Right lobe of liver (tissue), 6 donors: ENCODE results near the gene CYFIP1. TPM values are rescaled to one million over a fixed set of nuclear protein-coding genes. Genes with fewer than 3 reads are reported as not detected.

Experiments used
- ATAC-seq, 4 donors: fragments of 200-7000 bp; cut with Tn5 transposase; one replicate each; pipeline ENCODE4 v1.9.1; 2020; ENCODE audit warnings: mild to moderate bottlenecking in 4 of 4, moderate library complexity in 4 of 4
- DNase-seq, 3 donors: peaks; one replicate each; pipeline ENCODE4 v3.0.0-alpha.2; 2020
- H3K27ac ChIP-seq, 3 donors: fragments of 200-600 bp; one replicate each; pipeline ENCODE4 v1.8.0; 2022
- H3K27me3 ChIP-seq, 2 donors: fragments of 200-600 bp; one replicate each; pipeline ENCODE4 v1.8.0; 2022
- H3K36me3 ChIP-seq, 4 donors: fragments of 200-600 bp; sonication (generic) in 1 of 4; one replicate each; pipeline versions ENCODE4 v1.5.1 to v1.8.0; 2017 to 2022; ENCODE audit warnings: control low read depth in 1 of 4
- H3K4me1 ChIP-seq, 4 donors: fragments of 200-600 bp; sonication (generic) in 1 of 4; one replicate each; pipeline versions ENCODE4 v1.5.1 to v1.8.0; 2017 to 2022; ENCODE audit warnings: control low read depth in 1 of 4
- H3K4me3 ChIP-seq, 3 donors: fragments of 200-600 bp; one replicate each; pipeline ENCODE4 v1.8.0; 2022
- H3K9me3 ChIP-seq, 4 donors: fragments of 200-600 bp; sonication (generic) in 1 of 4; one replicate each; pipeline versions ENCODE4 v1.5.1 to v1.8.0; 2017 to 2022; ENCODE audit warnings: control low read depth in 1 of 4
- POLR2A ChIP-seq: fragments of 450-650 bp; IDR thresholded peaks from one replicate; pipeline ENCODE4 v1.6.1; 2017; ENCODE audit warnings: antibody characterized with exemption, mild to moderate bottlenecking
- WGBS: methylation state at CpG from one replicate; pipeline ENCODE4 v1.1.6; 2018; ENCODE audit warnings: low coverage, low lambda C conversion rate; ENCODE audit not compliant: insufficient coverage; ENCODE audit errors: missing lambda C conversion rate; 5-methylcytosine and 5-hydroxymethylcytosine counted together
- intact Hi-C, 2 donors: fragments of 100-400 bp; cut with DNase I; formaldehyde crosslinking; loops; one replicate each; pipeline versions ENCODE4 v1.11.2 to v1.14.1; 2022
- total RNA-seq, 6 experiments: library from RNA; depleted of rRNA in 2 of 6; stranded (reverse); fragments of >200 nt in 2 of 6; fragmentation: NEBNext Ultra II Directional in 3 of 6; extraction: Animal tissue kit (Norgen Biotek cat#: 25700) in 3 of 6; gene quantifications; one replicate each; pipeline versions ENCODE4 v1.1.0 to v1.2.4, GENCODE V29; 2016 to 2023
- TF ChIP-seq, protein P1 (sequence below), 4 donors: fragments of 200-600 bp in 3 of 4; fragments of 450-650 bp in 1 of 4; IDR thresholded peaks; one replicate each; pipeline versions ENCODE4 v1.5.1 to v1.8.0; 2016 to 2022; ENCODE audit warnings: antibody characterized with exemption in 4 of 4, mild to moderate bottlenecking in 2 of 4
- donor health status: DM: no; HTN: yes; CAD: no.
- donor health status: DM: no; HTN: no; CAD: no.
- donor health status: DM: no; HTN: no; CAD: no.
- donor health status: DM: no; HTN: yes; CAD: no.
- donor health status: DM: no; HTN: yes; CAD: no.

CYFIP1 gene
- total RNA-seq, 6 experiments from 2014 or later, result 44.3 to 73.2 (median 50.7) TPM

DNA sequence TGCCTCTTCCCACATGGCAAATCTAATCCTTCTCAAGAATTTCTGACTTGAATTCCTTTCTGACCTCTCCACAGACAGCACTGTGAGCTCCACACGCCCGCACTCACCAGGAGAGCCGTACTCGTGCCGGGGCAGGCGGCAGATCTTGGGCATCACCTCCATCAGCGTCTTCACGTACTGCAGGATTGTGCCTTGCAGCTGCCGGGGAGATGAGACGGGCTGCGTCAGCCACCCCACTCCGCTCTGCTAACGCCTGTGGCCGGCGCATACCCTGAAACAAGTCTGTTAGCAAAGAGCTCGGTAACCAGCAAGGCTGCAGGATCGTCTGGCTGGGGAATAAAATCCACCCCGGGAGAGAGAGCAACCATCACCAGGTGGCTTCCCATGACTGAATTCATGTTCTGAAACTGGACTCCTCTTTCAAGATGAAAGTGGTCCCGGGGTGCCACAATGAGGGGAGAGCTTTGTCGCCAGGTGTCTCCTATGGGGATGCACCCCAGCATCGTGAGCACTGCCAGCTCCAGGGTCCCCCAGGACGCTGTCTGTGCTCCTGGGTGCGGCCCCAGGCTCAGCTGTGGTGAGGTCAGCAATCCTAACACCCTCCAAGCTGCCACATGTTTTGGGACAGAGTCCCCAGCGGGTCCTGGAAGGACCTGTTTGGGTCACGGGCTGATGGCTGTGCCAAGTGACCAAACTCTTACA, 98.3 kb downstream of the CYFIP1 start:
- H3K36me3 ChIP-seq, result peaks cover 0 to 38% (median 10%) of the 10 kb centered on the region in 4 donors
- no peak for ATAC-seq
- no peaks in the 10 kb centered on the region for H3K4me1 ChIP-seq
- intact Hi-C loops, result no loop called here
- H3K4me3 ChIP-seq, result no peak overlapping the region
- H3K27me3 ChIP-seq, result no peaks in the 10 kb centered on the region
- no peak overlapping the region for H3K27ac ChIP-seq
- no peaks in the 10 kb centered on the region for H3K9me3 ChIP-seq
- TF ChIP-seq, protein P1, sequence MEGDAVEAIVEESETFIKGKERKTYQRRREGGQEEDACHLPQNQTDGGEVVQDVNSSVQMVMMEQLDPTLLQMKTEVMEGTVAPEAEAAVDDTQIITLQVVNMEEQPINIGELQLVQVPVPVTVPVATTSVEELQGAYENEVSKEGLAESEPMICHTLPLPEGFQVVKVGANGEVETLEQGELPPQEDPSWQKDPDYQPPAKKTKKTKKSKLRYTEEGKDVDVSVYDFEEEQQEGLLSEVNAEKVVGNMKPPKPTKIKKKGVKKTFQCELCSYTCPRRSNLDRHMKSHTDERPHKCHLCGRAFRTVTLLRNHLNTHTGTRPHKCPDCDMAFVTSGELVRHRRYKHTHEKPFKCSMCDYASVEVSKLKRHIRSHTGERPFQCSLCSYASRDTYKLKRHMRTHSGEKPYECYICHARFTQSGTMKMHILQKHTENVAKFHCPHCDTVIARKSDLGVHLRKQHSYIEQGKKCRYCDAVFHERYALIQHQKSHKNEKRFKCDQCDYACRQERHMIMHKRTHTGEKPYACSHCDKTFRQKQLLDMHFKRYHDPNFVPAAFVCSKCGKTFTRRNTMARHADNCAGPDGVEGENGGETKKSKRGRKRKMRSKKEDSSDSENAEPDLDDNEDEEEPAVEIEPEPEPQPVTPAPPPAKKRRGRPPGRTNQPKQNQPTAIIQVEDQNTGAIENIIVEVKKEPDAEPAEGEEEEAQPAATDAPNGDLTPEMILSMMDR (IDR thresholded peaks at IDR 0.05), result no peak
- TF ChIP-seq POLR2A, result no peak
- WGBS, result 90% methylated on average over 14 of the region's 25 CpGs
- no peak for DNase-seq

DNA sequence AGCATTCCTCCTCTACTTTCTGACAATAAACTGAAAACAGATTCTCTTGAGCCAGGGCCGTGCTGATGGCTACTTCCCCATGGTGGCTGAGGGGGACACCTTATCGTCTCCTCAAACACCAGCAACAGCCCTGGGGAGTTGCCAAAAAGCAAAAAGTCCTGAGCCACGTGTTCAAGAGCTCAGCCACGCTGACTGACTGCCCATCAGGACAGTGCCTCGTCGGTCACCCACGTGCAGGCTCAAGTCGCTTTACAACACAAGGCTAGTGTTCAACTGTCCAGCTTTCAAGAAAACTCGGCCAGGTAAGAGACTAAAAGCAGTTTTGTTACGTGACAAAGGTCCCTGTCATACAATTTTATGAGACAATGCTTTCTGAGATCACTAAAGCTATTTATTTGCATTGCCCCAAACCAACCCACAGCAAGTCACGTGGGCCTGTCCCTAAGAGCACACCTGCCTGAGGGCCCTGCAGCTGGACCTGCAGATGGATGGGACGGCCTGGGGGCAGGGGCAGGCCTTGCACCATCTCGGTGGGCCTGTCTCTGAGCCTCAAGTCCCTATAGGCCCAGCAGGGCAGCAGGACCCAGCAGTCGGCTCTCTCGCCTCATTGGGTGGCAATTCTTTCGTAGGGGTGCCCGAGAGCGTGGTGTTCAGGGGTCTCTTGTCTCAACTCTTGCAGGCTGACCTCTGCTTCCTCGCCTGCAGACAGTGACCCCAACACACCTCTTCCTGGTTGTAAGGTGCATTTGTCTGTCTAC, 99.0 kb downstream of the CYFIP1 start:
- WGBS, result 91% methylated on average over 10 of the region's 19 CpGs
- no peaks in the 10 kb centered on the region for H3K9me3 ChIP-seq
- intact Hi-C loops, result no loop called here
- no peak overlapping the region for H3K27ac ChIP-seq
- H3K4me3 ChIP-seq, result no peak overlapping the region
- ATAC-seq (no peak), DNase-seq (no peak)
- H3K36me3 ChIP-seq, result peaks cover 0 to 45% (median 11%) of the 10 kb centered on the region in 4 donors
- TF ChIP-seq, protein P1 (IDR thresholded peaks at IDR 0.05), result no peak
- no peak for TF ChIP-seq POLR2A
- H3K27me3 ChIP-seq, result no peaks in the 10 kb centered on the region
- H3K4me1 ChIP-seq, result no peaks in the 10 kb centered on the region

DNA sequence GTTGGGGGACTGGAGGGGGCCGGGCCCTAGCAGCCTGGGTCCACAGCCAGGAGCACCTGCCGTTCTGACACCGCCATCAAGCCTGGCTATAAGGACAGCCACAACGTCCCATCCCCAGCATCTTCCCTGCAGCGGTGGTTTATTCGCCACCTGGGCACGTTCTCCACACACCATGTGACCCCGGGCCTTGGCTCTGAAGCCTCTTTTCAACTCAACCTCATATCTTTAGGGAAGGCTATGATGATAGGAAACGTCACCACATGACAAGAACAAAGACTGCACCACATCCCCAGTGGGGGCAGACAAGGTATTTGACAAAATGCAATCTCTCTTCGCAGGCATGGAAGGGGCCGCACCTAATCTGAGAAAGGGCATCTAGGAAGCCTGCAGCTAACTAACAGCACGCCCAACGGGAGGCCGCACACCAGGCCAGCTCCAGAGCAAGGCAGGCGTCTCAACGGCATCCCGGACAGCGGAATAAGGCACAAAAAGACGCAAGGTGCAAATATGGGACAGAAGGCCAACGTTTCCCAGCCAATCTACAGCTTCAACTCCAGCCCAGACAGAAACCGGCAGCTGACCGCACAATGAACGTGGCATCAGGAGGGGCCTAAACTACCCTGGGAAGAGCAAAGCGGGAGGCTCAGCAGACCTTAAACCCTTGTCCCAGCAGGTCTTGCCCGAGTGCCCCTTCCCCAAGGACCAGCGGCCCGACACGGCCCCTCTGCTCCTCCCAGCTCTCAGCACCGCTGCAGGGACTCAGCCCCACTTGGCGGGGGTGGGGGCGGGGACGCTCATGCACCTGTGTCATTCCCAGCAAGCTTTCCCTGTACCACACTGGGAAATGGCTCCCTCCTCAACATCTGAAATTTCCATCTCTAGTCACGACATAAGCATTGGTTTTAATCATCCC, 99.8 kb downstream of the CYFIP1 start:
- Histone ChIP-seq H3K9me3 (no peaks in the 10 kb centered on the region), H3K4me3 (no peak overlapping the region), H3K27ac (no peak overlapping the region), H3K27me3 (no peaks in the 10 kb centered on the region), H3K4me1 (no peaks in the 10 kb centered on the region), H3K36me3 (peaks cover 0 to 50% (median 12%) of the 10 kb centered on the region in 4 donors)
- no peak for TF ChIP-seq POLR2A
- TF ChIP-seq, protein P1 (IDR thresholded peaks at IDR 0.05), result no peak
- intact Hi-C loops, result no loop called here
- 83% methylated on average over 10 of the region's 33 CpGs for WGBS
- DNase-seq (no peak), ATAC-seq (no peak)

DNA sequence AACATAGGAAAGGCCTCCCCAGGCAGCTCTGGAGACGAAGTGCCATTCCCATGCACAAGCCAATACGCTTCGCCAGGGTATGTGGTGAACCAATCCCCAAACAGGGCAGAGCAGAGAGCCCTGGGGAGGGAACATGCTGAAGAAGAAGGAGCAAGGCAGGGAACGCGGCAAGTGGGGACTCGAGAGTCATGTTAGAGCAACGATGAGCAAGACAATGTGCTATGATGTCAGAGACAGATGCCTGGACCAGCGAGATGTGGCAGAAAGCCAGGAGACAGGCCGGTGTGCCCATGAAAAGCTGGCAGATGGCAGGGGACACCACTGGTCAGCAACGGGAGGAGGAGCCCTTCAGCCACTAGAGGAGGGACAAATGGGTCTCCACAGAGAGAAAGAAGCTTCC, 102.1 kb downstream of the CYFIP1 start:
- Histone ChIP-seq H3K4me3 (no peak overlapping the region), H3K27me3 (no peaks in the 10 kb centered on the region), H3K36me3 (peaks cover 7 to 72% (median 24%) of the 10 kb centered on the region in 4 donors), H3K9me3 (no peaks in the 10 kb centered on the region), H3K4me1 (no peaks in the 10 kb centered on the region), H3K27ac (no peak overlapping the region)
- 92% methylated on average over 9 of the region's 10 CpGs for WGBS
- ATAC-seq, result no peak
- intact Hi-C loops, result no loop called here
- DNase-seq, result no peak
- TF ChIP-seq, protein P1 (IDR thresholded peaks at IDR 0.05), result no peak
- no peak for TF ChIP-seq POLR2A
